Measurements from ENCODE around the gene CD74. TPM values are rescaled to one million over a fixed set of nuclear protein-coding genes. Genes with fewer than 3 reads are reported as not detected.

CD74 gene
- total and polyA plus RNA-seq, 10 donors: 3,224 to 5,563 (median 4,727) TPM

GRCh38 chr5:150409638-150410523 lies 2.8 kb downstream of the CD74 start:
- H3K4me3 ChIP-seq: peak overlapping the region; percentile 41 to 87 (median 74)
- peak; percentile 85 for DNase-seq
- intact Hi-C loops (cut with DNase I; ENCODE audit: low total_unique reads): no loop called here
- peaks cover 28 to 99% (median 91%) of the 10 kb centered on the region in 6 donors for H3K4me1 ChIP-seq
- H3K9me3 ChIP-seq: no peaks in the 10 kb centered on the region
- H3K36me3 ChIP-seq: peaks cover 0 to 55% (median 42%) of the 10 kb centered on the region in 6 donors
- peak in 2 of 3 donors; percentile 72 to 85 for TF ChIP-seq POLR2AphosphoS5 (IDR thresholded peaks at IDR 0.05)
- peak in 2 of 3 donors; percentile 3 to 52 for TF ChIP-seq POLR2A (IDR thresholded peaks at IDR 0.05)
- TF ChIP-seq CTCF (IDR thresholded peaks at IDR 0.05 in 8 of 11, conservative IDR thresholded peaks at IDR 0.05 in 3 of 11): peak in 1 of 11 experiments; percentile 15
- 3 to 8% (median 4%) methylated on average over 15 of the region's 15 CpGs for WGBS, 5 donors
- peak overlapping the region; percentile 93 to 99 (median 98) for H3K27ac ChIP-seq
- H3K27me3 ChIP-seq (replicated peaks in 1 of 7): no peaks in the 10 kb centered on the region

- TF ChIP-seq CTCF (IDR thresholded peaks at IDR 0.05 in 8 of 11, conservative IDR thresholded peaks at IDR 0.05 in 3 of 11): no peak
- TF ChIP-seq POLR2AphosphoS5 (IDR thresholded peaks at IDR 0.05): peak in 2 of 3 donors; percentile 2 to 48
- peak overlapping the region; percentile 41 to 87 (median 74) for H3K4me3 ChIP-seq
- intact Hi-C loops (cut with DNase I; ENCODE audit: low total_unique reads): no loop called here
- H3K4me1 ChIP-seq: peaks cover 32 to 99% (median 91%) of the 10 kb centered on the region in 6 donors
- H3K27me3 ChIP-seq (replicated peaks in 1 of 7): no peaks in the 10 kb centered on the region
- 57 to 91% (median 81%) methylated on average over 5 to 8 of the region's 8 CpGs for WGBS, 5 donors
- DNase-seq: no peak
- H3K36me3 ChIP-seq: peaks cover 0 to 70% (median 57%) of the 10 kb centered on the region in 6 donors
- H3K27ac ChIP-seq: peak overlapping the region; percentile 29 to 99 (median 98)
- no peaks in the 10 kb centered on the region for H3K9me3 ChIP-seq
These were observed 4.3 kb downstream of the CD74 start for GRCh38 chr5:150408231-150408943.

- H3K4me3 ChIP-seq: peak overlapping the region in 6 of 8 donors; percentile 63 to 87 (median 78)
- TF ChIP-seq CTCF (IDR thresholded peaks at IDR 0.05 in 8 of 11, conservative IDR thresholded peaks at IDR 0.05 in 3 of 11): no peak
- peak; percentile 53 to 76 (median 57) for TF ChIP-seq POLR2AphosphoS5 (IDR thresholded peaks at IDR 0.05)
- DNase-seq: peak; percentile 86
- H3K27ac ChIP-seq: peak overlapping the region in 7 of 8 donors; percentile 8 to 99 (median 97)
- 64 to 79% (median 70%) methylated on average over 13 of the region's 13 CpGs for WGBS, 5 donors
- H3K27me3 ChIP-seq (replicated peaks in 1 of 7): no peaks in the 10 kb centered on the region
- H3K9me3 ChIP-seq: no peaks in the 10 kb centered on the region
- peaks cover 28 to 100% (median 93%) of the 10 kb centered on the region in 6 donors for H3K4me1 ChIP-seq
- intact Hi-C loops (cut with DNase I; ENCODE audit: low total_unique reads): no loop called here
- peaks cover 0 to 82% (median 68%) of the 10 kb centered on the region in 6 donors for H3K36me3 ChIP-seq
These were observed 5.5 kb downstream of the CD74 start for GRCh38 chr5:150407096-150407720.
